Endometrium (tissue), 2 donors: ENCODE results near the gene STPG1.

ENCODE experiments used
- FAIRE-seq: peaks from 2 replicates; lab custom pipeline; 2012; peaks lifted over from hg19 to GRCh38; lab: Jason Lieb, UNC
- donor health status: control.
- donor health status: control.

Gene STPG1

GRCh38 chr1:24426744-24427544 is 13.4 kb upstream of the STPG1 start:
- no peak for FAIRE-seq

GRCh38 chr1:24425922-24426321 is 12.3 kb upstream of the STPG1 start:
- FAIRE-seq: no peak

- no peak for FAIRE-seq
Observed at GRCh38 chr1:24425441-24425840, 11.9 kb upstream of the STPG1 start.

GRCh38 chr1:24424990-24425389 is 11.4 kb upstream of the STPG1 start:
- no peak for FAIRE-seq

GRCh38 chr1:24424207-24424606 is 10.6 kb upstream of the STPG1 start:
- no peak for FAIRE-seq

GRCh38 chr1:24421502-24421901 is 7.9 kb upstream of the STPG1 start:
- no peak for FAIRE-seq

- FAIRE-seq: no peak
Observed at GRCh38 chr1:24420547-24420946, 7.0 kb upstream of the STPG1 start.

GRCh38 chr1:24418898-24419628 is 5.5 kb upstream of the STPG1 start:
- no peak for FAIRE-seq

GRCh38 chr1:24417681-24418080 is 4.1 kb upstream of the STPG1 start:
- no peak for FAIRE-seq

- FAIRE-seq: no peak
Observed at GRCh38 chr1:24416666-24417391, 3.2 kb upstream of the STPG1 start.

GRCh38 chr1:24415910-24416665 is 2.5 kb upstream of the STPG1 start:
- FAIRE-seq: no peak

GRCh38 chr1:24415334-24415909 is 1.8 kb upstream of the STPG1 start, which contains the start of gene NIPAL3:
Gene NIPAL3, plus strand, starts transcription at chr1:24415802. Its CDS starts 3,746 bp downstream, at chr1:24419548.
- peak; percentile 79 for FAIRE-seq

GRCh38 chr1:24414775-24415333 is 1.3 kb upstream of the STPG1 start:
- no peak for FAIRE-seq

GRCh38 chr1:24412408-24412807 is 1.2 kb downstream of the STPG1 start:
- FAIRE-seq: no peak

GRCh38 chr1:24411963-24412362 is 1.6 kb downstream of the STPG1 start:
- no peak for FAIRE-seq

- FAIRE-seq: no peak
Observed at GRCh38 chr1:24410750-24411149, 2.8 kb downstream of the STPG1 start.

GRCh38 chr1:24409535-24409934 is 4.0 kb downstream of the STPG1 start:
- FAIRE-seq: no peak

GRCh38 chr1:24406788-24407187 is 6.8 kb downstream of the STPG1 start:
- FAIRE-seq: no peak

- no peak for FAIRE-seq
Observed at GRCh38 chr1:24403806-24404205, 9.8 kb downstream of the STPG1 start.

- no peak for FAIRE-seq
Observed at GRCh38 chr1:24400065-24400464, 13.5 kb downstream of the STPG1 start.

GRCh38 chr1:24393892-24394291 is 19.7 kb downstream of the STPG1 start:
- no peak for FAIRE-seq
